SK-N-SH treated with all-trans-retinoic acid at 6 μM for 48 hours (cell line): ENCODE measurements around the gene SELPLG.

Source experiments
- ZFP3 ChIP-seq: fragments of 250-450 bp; sonication (Bioruptor Pico); IDR thresholded peaks from 2 replicates; pipeline ENCODE4 v1.5.0; 2020; ENCODE audit warnings: mild to moderate bottlenecking, moderate library complexity
- TF ChIP-seq, protein P1 (sequence below): fragments of 250-450 bp; sonication (Bioruptor Pico); IDR thresholded peaks from 2 replicates; pipeline ENCODE4 v1.5.0; 2020; ENCODE audit warnings: mild to moderate bottlenecking, moderate library complexity

DNA sequence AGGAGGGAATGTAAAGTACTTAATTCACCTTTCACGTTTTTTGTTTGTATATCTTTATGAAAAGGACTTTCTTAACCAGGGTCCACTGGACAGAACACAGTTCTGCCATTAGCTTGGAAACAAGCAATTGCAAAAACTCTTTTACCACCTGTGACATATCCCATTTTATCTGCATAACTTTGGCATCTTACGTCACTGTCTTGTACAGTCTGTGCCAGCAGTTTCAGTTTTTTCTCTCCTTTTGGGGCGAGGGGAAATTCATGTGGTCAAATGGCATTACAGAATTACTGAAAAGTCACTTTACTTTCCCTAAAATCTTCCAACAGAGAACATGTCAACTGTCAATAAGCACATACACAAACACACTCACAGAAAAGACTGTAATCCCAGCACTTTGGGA lies 43.7 kb upstream of the SELPLG start:
- TF ChIP-seq, protein P1, sequence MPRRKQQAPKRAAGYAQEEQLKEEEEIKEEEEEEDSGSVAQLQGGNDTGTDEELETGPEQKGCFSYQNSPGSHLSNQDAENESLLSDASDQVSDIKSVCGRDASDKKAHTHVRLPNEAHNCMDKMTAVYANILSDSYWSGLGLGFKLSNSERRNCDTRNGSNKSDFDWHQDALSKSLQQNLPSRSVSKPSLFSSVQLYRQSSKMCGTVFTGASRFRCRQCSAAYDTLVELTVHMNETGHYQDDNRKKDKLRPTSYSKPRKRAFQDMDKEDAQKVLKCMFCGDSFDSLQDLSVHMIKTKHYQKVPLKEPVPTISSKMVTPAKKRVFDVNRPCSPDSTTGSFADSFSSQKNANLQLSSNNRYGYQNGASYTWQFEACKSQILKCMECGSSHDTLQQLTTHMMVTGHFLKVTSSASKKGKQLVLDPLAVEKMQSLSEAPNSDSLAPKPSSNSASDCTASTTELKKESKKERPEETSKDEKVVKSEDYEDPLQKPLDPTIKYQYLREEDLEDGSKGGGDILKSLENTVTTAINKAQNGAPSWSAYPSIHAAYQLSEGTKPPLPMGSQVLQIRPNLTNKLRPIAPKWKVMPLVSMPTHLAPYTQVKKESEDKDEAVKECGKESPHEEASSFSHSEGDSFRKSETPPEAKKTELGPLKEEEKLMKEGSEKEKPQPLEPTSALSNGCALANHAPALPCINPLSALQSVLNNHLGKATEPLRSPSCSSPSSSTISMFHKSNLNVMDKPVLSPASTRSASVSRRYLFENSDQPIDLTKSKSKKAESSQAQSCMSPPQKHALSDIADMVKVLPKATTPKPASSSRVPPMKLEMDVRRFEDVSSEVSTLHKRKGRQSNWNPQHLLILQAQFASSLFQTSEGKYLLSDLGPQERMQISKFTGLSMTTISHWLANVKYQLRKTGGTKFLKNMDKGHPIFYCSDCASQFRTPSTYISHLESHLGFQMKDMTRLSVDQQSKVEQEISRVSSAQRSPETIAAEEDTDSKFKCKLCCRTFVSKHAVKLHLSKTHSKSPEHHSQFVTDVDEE (CRISPR knock-in tag): no peak
- no peak for TF ChIP-seq ZFP3
